HG03565 (cell line): ENCODE results near the gene RHPN2.
"Not testable (repeated sequence)": the region's sequence is repeated elsewhere in the genome, so short reads cannot be mapped to it uniquely, and the experiment has no call there.

Source experiments
- ATAC-seq: cut with Tn5 transposase; IDR thresholded peaks from one replicate; pipeline ENCODE4 v1.9.1; 2021; ENCODE audit warnings: mild to moderate bottlenecking, moderate library complexity; ENCODE audit not compliant: unreplicated experiment

Gene RHPN2

GRCh38 chr19:33066543-33066942, 1.9 kb upstream of the RHPN2 start:
- ATAC-seq, result no peak

- no peak for ATAC-seq
These were observed 263 bp downstream of the RHPN2 start for GRCh38 chr19:33064458-33064791.

- ATAC-seq, result no peak
These were observed 783 bp downstream of the RHPN2 start for GRCh38 chr19:33063753-33064457.

DNA sequence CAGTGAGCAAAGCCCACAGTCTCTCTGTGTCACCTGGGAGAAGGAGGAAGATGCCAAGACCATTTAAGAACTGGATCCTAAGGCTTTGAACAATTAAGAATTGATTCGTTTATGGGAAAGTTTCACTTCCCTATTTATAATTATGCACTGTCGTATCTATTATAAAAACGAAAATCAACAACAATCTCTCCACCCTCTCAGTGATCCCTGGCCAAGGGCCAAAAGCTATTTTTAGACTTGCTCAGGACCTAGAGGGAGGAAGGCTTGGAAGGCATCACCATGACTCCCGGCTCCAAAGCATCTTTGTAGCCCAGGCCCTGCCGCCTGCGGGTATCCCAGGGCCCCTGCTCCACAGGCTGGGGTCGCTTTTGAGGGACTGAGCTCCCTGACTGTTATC, 1.3 kb downstream of the RHPN2 start:
- ATAC-seq, result no peak

DNA sequence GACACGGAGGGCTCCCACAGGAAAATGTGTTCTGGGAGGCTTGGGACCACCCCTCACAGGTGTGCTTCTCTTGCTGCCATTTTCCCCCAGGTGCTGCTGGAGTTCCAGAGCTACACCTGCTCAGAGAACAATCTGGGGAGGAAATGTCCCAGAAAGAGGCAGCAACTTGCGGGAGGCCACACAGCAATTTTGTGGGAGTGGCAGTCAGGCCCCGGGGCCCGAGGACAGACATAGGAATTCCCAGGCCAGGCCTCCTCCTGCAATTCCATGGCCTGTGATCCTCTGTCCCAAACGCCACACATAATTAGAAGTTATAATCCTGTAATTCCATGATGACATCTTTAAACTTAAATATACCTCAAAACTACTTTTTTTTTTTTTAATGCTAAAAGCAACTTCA, 1.8 kb downstream of the RHPN2 start:
- no peak for ATAC-seq

DNA sequence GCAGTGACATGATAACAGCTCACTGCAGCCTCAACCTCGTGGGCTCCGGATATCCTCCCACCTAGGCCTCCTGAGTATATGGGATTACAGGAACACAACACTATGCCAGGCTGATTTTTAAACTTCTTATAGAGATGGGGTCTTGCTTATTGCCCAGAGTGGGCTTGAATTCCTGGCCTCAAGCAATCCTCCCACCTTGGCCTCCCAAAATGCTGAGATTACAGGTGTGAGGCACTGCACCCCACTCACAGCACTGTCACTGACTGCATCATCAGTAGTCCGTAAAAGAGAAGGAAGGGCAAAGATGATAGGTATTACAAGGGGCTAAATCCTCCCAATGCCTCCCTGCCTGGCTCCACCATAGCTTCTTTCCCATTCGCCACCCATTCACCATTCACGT, 4.1 kb downstream of the RHPN2 start:
- ATAC-seq, result no peak

DNA sequence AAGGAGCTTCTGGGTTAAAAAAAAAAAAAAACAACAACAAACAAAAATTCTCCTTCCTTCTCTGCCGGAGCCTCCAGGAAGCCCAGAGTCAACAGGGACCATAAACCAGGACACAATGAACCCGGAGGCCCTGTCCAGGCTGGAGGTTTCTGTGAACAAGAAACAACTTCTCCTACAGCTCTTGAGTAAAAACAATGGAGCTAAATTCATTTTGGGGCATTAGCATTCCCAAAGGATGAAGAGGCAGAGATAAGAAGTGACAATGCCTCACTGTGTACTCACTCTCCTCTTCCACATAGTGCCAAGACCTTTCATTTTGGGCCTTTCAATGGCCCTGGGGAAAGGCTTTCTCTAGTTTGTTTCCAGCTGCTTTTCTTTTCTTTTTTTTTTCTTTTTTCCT, 9.0 kb downstream of the RHPN2 start:
- ATAC-seq, result no peak

DNA sequence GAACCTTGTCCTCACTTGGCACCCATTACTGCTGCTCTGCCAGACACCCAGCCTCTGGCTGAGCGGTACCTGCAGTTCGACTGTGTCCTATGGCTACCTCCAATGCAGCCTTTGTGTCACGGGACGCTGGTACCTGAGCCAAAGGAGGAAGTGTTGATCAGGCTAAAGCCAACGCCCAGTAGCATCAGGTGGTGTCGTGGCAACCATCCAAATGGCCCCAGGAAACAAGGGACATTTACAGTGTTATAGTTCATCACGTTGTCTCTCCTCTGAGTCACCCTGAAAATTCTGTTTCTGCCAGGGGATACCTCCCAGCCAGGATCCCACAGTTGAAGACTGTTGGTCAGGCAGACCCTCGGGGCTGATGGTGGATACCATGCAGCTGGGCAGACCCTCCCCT, 10.1 kb downstream of the RHPN2 start:
- no peak for ATAC-seq

DNA sequence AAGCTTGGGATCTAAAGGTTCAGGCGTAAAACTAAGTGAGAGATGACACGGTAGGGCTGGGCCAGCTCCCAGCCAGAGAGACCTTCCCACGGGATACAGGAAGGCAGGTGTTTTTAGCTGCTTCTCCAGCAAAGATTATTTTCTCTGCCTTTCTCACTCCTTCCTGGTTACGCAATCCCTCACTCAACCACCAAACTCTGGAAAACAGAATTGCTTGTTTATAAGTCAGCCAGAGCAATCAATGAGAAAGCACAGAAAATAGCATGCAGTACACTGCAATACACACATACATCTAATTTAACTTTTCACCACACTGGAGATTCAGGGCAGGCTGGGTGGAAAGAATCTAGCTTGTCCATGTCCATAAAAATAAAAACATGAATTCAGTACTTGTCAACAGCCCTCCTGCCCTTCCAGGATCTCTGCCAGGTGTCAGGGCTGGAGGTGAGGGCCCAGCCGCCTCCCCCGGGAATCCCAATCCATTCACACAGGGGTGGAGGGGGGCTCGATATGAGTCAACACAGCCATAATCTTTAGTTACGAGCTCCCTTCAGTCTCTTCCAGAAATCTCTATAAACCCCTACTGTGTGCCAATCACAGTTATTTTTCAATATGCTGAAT, 12.2 kb downstream of the RHPN2 start:
- no peak for ATAC-seq

DNA sequence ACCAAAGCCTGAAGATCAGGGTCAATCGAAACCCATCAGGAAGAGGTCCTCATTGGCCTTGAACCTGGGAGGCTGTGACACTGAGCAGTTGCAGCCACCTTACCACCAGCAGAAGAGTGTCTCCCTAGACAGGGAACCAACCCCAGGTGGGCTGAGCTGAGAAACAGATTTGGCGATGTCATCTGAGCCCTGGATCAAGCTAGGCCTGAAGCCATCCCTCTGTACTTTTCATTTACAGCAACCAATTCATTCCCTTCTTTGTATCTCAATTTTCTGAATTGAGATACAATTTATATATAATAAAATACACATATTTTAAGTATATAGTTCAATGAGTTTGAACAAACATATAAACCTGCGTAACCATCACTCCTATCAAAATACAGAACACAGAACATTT, 14.6 kb downstream of the RHPN2 start:
- ATAC-seq, result no peak

- no peak for ATAC-seq
These were observed 15.6 kb downstream of the RHPN2 start for GRCh38 chr19:33048806-33049676.

GRCh38 chr19:33047422-33047821, 17.3 kb downstream of the RHPN2 start:
- ATAC-seq, result no peak

DNA sequence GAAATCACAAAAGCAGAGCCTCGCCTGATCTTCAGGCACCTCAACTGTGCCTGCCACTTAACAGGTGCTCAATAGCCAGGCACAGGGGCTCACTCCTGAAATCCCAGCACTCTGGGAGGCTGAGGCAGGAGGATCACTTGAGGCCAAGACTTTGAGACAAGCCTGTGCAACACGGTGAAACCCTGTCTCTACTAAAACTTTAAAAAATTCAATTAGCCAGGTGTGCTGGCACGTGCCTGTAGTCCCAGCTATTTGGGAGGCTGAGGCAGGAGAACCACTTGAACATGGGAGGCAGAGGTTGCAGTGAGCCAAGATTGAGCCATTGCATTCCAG, 22.9 kb downstream of the RHPN2 start:
- not testable (repeated sequence) for ATAC-seq

GRCh38 chr19:33040994-33041827, 23.5 kb downstream of the RHPN2 start:
- no peak for ATAC-seq

DNA sequence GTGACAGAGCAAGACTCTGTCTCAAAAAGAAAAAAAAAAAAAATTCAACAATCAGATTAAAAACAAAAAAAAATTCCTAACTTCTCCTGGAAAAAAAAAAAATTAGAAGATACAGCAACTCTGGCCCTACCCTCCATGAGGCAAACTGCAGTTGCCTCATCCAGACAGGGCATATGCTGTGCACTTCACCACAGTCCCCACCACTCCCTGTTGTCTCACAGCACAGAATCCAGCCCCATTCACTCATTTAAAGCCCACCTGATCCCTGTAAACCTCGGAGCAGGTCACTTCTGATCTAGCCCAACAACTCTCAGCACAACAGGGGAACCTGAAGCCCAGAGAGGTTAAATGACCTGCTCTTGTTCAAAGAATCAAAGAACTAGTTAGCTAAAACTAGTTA, 24.9 kb downstream of the RHPN2 start:
- ATAC-seq, result no peak

GRCh38 chr19:33039108-33039599, 25.5 kb downstream of the RHPN2 start:
- ATAC-seq, result no peak

GRCh38 chr19:33037168-33038025, 27.3 kb downstream of the RHPN2 start:
- ATAC-seq, result not testable (repeated sequence)

GRCh38 chr19:33036370-33037167, 28.1 kb downstream of the RHPN2 start:
- ATAC-seq, result not testable (repeated sequence)

DNA sequence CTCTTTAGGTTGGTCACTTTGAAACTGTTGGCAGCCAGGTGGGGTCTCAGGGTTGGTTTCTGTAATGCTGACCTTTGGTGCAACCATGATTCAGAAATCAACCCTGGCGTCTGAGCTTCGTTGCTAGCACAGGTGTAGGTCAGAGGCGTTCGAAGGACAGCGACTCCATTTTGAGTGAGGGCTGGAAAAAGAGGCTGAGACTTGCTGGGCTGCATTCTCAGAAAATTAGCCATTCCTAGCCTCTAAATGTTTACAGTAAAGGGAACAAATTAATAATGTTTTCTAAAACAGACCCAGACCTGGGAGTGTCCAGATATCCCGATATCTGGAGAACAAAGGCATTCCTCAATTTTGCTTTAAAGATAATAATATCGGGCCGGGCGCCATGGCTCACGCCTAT, 29.2 kb downstream of the RHPN2 start:
- ATAC-seq, result no peak
